GM12873 (cell line): ENCODE measurements around the gene EREG.

Experiments
- TF ChIP-seq, protein P1 (sequence below): IDR thresholded peaks from 2 replicates; pipeline ENCODE4 v1.5.1; 2012; ENCODE audit warnings: low read depth, mild to moderate bottlenecking, moderate library complexity, low read length, control low read depth; ENCODE audit not compliant: insufficient read depth; ENCODE audit errors: missing control alignments

The EREG gene

GRCh38 chr4:74414149-74414809, 49.3 kb downstream of the EREG start:
- TF ChIP-seq, protein P1, sequence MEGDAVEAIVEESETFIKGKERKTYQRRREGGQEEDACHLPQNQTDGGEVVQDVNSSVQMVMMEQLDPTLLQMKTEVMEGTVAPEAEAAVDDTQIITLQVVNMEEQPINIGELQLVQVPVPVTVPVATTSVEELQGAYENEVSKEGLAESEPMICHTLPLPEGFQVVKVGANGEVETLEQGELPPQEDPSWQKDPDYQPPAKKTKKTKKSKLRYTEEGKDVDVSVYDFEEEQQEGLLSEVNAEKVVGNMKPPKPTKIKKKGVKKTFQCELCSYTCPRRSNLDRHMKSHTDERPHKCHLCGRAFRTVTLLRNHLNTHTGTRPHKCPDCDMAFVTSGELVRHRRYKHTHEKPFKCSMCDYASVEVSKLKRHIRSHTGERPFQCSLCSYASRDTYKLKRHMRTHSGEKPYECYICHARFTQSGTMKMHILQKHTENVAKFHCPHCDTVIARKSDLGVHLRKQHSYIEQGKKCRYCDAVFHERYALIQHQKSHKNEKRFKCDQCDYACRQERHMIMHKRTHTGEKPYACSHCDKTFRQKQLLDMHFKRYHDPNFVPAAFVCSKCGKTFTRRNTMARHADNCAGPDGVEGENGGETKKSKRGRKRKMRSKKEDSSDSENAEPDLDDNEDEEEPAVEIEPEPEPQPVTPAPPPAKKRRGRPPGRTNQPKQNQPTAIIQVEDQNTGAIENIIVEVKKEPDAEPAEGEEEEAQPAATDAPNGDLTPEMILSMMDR = no peak

- TF ChIP-seq, protein P1 = no peak
These were observed 50.8 kb downstream of the EREG start for GRCh38 chr4:74415602-74416300.

- TF ChIP-seq, protein P1 = no peak
These were observed 53.2 kb downstream of the EREG start for GRCh38 chr4:74418063-74418670.

DNA sequence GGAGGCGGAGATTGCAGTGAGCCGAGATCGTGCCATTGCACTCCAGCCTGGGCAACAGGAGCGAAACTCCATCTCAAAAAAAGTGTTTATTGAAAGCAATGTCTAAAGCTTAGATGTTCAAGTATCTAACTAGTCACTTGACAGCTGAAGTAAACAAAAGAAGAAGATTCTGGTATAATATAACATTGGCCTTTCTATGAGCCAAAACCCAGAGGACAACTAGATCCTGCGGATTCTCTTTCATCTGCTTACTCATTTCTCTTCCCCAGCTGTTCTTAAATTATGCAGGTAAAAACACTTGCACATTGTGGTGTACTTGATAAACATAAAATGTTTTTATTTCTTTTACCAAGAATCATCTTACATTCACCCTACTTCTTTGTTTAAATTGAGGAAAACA, 55.9 kb downstream of the EREG start:
- TF ChIP-seq, protein P1 = no peak

- TF ChIP-seq, protein P1 = no peak
These were observed 58.2 kb downstream of the EREG start for GRCh38 chr4:74423104-74423503.

DNA sequence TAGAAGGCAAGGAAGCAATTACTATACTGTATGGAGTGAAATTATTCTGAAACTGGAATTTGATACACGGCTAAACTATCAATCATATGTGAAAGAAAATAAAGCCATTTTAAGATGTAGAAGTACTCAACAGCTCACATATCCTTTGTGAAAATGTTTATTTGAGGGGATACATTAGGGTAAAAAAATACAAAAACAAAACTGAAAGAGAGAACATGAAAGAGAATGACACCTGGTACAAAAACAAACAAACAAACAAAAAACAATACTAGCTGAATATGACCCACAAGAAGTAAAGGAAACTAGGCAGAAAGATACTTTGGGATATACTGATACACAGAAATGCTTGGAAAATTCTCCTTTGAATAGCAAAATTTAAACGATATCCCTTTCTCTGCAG, 59.2 kb downstream of the EREG start:
- TF ChIP-seq, protein P1 = no peak

GRCh38 chr4:74426101-74426500, 61.2 kb downstream of the EREG start:
- TF ChIP-seq, protein P1 = no peak
